Epithelial cell of prostate (primary cell): ENCODE measurements around the gene PKN1.
"Not testable (repeated sequence)": the region's sequence is repeated elsewhere in the genome, so short reads cannot be mapped to it uniquely, and the experiment has no call there.

Experiments
- DNase-seq: peaks from one replicate; pipeline ENCODE4 v3.0.0-alpha.2; 2011; ENCODE audit warnings: low read depth, low spot score
- H3K27ac ChIP-seq: fragments of 450-650 bp; 2 replicates; pipeline ENCODE4 v1.5.1; 2017; ENCODE audit warnings: mild to moderate bottlenecking

The PKN1 gene

DNA sequence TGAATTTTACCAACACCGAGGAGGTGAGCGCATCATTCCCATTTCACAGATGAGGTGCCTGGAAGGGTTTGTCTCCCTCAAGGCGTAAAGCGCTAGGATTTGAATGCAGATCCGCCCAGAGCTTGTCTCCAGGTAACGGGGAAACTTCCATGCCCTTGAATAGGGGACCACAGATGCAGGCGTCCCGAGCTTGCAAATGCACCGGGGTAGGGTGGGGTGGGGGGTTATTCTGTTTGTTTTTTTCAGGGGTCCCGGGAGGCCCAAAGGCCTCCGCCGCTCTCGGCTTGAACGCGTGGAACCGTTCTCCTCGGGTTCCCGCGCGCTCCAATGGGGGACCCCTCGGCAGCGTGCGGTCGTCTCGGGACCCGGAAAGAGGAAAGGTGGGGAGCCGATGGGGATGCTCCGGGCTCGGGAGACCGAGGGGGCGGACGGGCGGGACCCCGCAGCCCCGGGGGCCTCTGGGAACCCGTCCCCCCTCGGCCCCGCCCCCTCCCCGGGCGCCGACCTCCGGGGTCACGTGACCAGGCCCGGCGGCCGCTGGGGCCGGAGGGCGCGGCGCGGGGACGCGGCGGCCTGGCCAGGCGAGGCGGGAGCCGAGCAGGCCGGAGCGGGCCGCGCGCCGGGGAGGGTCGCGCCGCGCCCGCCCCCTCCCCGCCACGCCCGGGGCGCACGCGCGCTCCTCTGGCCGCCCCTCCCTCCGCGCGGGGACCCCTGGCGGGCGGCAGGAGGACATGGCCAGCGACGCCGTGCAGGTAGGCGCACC lies at the start of gene PKN1:
PKN1 (plus strand) TSS at position 516 of the 763 bp plus-strand sequence; CDS start at position 732, 216 bp downstream.
- no peak for DNase-seq
- no peak within 1 kb of the TSS for H3K27ac ChIP-seq

DNA sequence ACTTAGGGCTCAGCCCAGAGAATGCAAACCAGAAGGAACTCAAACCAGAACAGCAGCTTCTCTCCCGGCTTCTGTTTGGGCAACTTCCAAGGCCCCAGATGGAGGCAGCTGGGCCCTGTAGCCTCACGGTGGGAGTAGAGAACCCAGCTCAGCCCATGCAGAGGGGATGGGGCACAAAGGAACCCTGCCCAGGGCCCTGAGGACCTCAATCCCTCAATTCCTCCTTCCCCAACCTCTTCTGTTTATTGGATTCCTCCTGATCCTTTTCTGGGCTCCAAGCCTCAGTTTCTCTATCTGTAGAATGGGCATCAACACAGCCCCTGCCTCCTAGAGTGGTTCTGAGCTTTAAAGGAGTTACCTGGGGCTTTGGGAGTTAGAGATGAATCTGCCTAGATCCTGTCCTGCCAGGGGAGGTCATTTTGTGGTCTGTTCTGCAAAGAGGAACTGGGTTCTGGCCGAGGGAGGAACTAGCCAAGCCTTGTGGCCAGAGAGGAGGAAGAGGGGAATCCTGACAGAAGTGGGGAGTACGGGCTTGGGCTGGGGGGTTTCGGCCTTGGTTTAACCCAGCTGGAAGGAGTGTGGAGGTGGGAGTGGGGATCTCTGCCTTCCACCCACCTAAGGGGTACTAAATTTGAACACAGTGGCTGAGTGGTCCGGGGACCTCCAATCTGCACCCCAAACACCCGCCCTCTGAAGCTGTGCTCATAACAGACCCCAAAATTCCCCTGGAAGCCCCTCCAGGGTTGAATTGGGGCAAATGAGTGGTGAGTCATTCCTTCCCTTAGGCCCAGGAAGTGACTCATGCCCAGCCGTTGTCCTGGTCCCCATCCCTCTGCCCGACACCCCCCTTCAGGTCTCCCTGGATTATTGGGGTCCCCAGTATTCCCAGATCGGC lies 49.2 kb upstream of the PKN1 start:
- DNase-seq: no peak
- H3K27ac ChIP-seq: no peak overlapping the region

DNA sequence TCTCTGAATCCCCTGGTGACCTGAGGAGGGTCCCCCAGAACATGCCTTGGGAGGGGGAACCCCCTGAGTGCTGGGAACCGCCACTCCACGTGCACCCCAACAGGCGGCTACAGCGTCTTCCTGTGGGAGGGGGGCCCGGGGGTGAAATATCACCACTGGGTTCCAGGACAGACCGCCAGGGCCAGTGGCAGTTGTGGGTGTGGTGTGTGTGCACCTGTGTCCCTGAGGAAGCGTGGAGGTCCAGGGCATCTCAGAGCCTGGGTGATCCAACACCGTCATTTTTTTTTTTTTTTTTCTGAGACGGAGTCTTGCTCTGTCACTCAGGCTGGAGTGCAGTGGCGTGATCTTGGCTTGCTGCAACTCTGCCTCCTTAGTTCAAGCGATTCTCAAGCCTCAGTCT lies 47.6 kb upstream of the PKN1 start:
- no peak for DNase-seq
- H3K27ac ChIP-seq: no peak overlapping the region

DNA sequence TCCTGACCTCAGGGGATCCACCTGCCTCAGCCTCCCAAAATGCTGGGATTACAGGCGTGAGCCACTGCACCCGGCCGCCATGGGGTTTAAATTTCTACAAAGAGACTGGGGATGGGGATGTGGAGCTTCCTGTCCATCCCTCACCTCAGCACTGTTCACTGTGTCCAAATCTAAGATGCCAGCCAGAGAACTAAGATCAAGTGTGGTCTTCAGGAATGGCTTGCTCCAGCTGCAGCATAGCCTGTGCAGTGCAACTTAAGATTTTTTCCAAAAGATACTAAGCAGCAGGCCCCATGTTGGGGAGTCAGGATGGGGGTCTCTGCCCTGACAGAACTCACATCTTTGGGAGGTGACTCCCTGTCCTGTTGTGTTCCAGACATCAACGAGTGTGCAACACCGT lies 42.6 kb upstream of the PKN1 start:
- DNase-seq: no peak
- no peak overlapping the region for H3K27ac ChIP-seq

DNA sequence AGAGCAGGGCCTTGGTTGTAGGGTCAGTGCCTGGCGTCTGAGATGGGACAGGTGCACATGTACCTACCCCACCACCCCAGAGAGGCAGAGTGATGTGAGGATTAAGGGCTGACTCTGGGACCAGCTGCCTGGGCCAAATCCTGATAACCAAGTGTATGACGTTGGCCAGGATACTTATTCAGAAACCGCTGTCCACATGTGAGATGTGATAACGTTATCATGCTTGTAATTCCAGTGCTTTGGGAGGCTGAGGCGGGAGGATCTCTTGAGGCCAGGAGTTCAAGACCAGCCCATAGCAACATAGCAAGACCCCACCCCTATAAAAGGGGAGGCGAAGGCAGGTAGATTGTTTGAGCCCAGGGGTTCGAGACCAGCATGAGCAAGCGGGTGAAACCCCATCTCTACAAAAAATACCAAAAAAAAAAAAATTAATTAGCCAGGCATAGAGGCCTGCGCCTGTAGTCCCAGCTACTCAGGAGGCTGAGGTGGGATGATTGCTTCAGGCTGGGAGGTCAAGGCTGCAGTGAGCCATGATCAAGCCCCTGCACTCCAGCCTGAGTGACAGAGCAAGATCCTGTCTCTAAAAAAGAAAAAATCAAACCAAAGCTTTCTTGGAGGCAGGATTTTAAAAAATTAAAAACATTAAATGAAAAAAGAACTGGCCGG lies 41.8 kb upstream of the PKN1 start:
- no peak overlapping the region for H3K27ac ChIP-seq
- no peak for DNase-seq

DNA sequence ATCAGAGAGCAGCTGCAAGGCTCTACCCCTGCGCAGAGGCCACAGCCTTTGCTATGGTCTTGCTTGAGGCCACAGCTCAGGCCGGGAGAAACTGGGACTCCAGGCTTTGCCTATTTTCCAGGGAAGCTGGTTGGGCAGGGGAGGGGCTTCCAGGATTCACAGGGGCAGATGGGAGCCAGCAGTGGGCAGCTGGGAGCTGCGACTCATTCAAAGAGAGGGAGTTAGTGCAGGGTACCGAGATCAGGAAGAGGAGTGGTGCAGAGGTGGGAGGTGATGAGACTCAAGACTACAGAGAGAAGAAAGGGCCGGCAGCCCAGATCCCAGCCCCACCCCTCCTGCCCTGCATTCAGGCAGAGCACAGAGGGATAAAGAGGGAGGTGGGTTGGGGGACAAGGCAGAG lies 39.8 kb upstream of the PKN1 start:
- H3K27ac ChIP-seq: no peak overlapping the region
- no peak for DNase-seq

DNA sequence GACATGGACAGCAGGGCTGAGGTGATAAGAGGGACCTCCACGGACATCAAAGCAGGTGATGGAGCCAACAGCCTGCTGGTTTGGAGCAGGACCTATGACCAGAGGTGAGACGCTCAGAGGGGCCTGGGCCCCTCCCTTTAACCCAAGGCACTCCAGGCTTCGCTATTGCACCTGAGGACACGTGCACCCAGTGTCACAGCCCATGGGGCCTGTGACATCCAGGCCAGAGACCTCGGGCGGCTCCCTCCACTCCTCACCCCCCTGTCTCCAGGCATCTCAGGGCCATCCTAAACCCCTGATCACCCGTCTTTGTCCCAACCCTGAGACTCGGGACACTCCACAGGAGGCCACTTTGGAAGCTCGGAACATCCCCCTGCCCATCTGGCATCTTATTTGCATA lies 38.9 kb upstream of the PKN1 start:
- DNase-seq: no peak
- H3K27ac ChIP-seq: no peak overlapping the region

DNA sequence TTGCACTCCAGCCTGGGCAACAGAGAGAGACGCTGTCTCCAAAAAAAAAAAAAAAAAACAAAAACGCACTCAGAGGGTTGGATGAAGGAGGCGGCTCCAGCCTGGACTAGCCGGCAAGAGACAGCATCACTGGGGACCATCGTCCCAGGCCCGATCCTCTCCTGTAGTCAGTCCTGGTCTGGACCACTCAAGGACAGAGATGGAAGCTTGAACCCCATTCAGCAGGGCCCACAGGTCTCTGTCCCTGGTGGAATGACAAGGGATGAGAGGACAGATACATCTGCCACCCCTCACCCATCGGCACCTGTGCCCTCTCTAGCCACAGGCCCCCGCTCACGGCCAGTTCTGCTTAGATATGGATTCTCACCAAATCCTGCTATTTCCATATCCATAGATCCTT lies 37.8 kb upstream of the PKN1 start:
- H3K27ac ChIP-seq: no peak overlapping the region
- no peak for DNase-seq

DNA sequence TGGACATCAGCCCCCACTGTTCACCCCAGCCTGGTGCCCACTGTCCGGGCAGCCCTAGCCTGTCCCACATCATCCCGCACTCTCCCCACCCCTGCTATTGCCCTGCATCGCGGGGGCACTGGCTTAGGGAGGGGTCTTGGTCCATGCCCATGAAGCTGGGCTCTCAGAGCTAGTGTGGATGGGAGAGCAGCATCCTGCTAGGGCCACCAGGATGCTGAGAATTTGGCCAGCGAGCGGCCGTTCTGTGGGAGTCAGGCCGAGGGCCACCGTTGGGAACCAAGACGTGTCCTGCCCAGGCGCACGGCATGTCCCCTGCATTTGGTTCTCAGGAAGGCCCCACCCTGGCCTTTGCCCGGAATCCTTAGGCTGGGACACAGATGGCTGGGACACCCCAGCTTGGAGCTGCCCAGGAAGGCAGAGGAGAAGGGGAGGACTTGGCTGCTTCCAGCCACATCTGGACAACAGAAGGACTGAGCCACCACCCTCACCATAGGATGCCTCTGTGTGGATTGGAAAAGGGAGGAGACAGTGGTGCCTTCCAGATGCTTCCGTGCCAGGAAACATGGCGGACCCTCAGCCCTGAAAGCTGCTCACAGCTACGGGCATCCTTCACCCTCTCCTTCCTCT lies 37.3 kb upstream of the PKN1 start:
- DNase-seq: no peak
- no peak overlapping the region for H3K27ac ChIP-seq

DNA sequence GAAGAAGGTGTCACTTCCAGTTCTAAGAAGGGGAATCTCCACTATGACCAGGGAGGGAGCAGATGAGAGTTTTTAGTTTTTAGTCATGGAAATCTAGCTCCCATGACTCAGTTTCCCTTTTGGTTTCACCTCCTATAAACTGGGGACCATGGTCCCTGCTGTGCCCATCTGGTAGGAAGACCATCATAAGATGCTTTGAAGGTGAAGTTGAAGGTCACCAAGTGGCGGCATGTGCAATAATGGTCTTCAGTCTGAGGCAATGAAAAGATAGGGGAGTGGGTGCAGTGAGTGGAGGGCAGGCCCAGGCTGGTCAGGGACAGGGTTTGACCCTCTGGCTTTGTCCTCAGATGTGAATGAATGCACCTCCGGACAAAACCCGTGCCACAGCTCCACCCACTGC lies 36.4 kb upstream of the PKN1 start:
- DNase-seq, H3K27ac ChIP-seq: not testable (repeated sequence)

DNA sequence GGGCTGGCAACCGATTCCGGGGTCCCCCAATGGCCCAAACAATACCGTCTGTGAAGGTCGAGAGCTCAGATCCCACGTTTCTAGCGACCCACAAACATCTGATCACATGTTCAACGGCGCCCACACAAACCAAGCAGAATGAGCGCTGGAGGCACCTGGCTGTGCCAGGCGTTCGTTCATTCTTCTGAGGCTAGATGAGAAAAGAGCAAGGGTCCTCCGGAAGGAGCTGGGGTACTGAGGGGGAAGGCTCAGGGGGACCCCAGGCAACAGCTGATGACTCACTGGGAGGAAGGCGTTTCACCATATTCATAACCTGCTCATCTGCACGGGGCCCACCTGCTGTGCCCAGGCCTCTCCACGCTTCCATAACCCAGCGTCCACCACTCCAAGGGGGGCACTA lies 35.9 kb upstream of the PKN1 start:
- DNase-seq, H3K27ac ChIP-seq: not testable (repeated sequence)

DNA sequence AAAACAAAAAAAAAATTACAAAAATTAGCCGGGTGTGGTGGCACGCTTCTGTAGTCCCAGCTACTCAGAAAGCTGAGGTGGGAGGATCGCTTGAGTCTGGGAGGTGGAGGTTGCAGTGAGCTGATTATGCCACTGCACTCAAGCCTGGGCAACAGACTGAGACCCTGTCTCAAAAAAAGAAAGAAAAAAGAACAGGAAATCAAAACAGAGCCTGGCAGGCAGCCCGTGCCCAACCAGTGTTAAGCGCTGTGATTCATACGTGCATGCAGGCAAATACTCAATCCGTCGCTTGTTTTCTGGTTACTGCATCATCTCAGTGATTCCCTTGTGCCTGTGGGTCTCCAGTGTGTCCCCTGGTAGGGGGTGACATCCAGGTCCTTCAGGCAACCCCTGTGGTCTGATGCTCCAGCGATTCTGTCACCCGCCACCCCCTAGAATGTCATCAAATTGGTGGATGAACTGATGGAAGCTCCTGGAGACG lies 32.1 kb upstream of the PKN1 start:
- no peak for DNase-seq
- peak overlapping the region; percentile 56 for H3K27ac ChIP-seq

DNA sequence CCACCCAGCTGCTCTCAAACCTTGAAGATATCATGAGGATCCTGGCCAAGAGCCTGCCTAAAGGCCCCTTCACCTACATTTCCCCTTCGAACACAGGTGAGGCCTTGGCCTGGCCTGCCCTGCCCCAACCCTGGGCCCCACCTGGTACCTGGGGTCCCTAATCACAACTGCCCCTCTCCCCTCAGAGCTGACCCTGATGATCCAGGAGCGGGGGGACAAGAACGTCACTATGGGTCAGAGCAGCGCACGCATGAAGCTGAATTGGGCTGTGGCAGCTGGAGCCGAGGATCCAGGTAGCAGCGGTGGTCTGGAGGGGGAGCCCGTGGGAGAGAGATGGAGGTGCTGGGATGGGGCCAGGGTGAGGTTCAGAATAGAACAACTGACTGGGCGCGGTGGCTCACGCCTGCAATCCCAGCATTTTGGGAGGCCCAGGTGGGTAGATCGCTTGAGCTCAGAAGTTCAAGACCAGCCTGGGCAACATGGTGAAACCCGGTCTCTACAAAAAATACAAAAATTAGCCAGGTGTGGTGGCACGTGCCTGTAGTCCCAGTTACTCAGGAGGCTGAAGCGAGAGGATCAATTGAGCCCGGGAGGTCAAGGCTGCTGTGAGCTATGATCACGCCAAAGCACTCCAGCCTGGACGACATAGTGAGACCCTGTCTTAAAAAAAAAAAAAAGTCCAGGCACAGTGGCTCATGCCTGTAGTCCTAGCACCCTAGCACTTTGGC lies 31.5 kb upstream of the PKN1 start:
- peak overlapping the region; percentile 56 for H3K27ac ChIP-seq

DNA sequence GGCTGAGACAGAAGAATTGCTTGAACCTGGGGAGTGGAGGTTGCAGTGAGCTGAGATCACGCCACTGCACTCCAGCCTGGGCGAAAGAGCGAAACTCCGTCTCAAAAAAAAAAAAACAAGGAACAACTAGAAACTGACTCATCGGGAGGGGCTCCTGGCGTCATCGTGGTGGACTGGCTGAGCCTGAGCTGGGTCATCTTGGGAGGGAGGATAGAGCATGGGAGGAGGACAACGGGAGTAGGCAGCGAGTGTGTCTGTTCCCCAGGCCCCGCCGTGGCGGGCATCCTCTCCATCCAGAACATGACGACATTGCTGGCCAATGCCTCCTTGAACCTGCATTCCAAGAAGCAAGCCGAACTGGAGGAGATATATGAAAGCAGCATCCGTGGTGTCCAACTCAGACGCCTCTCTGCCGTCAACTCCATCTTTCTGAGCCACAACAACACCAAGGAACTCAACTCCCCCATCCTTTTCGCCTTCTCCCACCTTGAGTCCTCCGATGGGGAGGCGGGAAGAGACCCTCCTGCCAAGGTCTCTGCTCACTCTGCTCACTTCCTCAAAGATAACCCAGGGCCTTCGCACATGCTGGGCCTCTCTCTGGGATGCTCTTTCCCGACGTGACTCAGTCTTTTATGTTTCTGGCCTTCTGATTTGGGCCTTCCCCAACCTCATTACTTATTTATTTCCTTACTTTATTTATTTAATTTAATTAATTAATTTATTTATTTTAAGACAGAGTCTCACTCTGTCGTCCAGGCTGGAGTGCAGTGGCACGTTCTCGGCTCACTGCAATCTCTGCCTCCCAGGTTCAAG lies 30.6 kb upstream of the PKN1 start:
- peak overlapping the region; percentile 56 for H3K27ac ChIP-seq
- peak; percentile 65 for DNase-seq

More for the DNA sequence above, 31.5 kb upstream of the PKN1 start:
- no peak for DNase-seq

DNA sequence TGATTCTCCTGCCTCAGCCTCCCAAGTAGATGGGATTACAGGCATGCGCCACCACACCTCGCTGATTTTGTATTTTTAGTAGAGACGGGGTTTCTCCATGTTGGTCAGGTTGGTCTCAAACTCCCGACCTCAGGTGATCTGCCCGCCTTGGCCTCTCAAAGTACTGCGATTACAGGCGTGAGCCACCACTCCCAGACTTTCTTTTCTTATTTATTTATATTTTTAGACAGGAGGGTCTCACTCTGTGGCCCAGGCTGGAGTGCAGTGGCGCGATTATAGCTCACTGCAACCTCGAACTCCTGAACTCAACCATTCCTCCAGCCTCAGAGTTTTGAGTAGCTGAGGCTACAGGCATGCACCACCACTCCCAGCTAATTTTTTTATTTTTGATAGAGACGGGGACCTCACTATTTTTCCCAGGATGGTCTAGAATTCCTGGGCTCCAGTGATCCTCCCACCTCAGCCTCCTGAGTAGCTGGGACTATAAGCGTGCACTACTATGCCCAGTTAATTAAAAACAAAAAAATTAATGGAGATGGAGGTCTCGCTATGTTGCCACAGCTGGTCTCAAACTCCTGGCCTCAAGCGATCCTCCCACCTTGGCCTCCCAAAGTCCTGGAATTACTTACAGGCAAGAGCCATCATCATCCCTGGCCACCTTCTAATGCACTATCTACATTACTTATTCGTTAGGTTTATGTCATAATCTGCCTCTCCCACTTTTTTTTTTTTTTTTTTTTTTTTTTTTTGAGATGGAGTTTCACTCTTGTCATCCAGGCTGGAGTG lies 29.8 kb upstream of the PKN1 start:
- H3K27ac ChIP-seq, DNase-seq: not testable (repeated sequence)

DNA sequence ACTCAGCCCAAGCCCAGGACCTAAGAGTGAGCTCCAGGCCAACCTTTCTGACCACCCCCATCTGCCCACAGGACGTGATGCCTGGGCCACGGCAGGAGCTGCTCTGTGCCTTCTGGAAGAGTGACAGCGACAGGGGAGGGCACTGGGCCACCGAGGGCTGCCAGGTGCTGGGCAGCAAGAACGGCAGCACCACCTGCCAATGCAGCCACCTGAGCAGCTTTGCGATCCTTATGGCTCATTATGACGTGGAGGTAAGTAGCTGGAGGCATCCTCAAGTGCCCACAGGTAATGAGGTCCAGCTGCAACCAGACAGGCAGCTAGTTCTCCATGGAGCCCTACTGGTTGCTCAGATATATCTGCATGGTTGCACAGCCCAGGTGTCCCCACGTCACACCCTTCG lies 28.8 kb upstream of the PKN1 start:
- no peak overlapping the region for H3K27ac ChIP-seq
- no peak for DNase-seq

DNA sequence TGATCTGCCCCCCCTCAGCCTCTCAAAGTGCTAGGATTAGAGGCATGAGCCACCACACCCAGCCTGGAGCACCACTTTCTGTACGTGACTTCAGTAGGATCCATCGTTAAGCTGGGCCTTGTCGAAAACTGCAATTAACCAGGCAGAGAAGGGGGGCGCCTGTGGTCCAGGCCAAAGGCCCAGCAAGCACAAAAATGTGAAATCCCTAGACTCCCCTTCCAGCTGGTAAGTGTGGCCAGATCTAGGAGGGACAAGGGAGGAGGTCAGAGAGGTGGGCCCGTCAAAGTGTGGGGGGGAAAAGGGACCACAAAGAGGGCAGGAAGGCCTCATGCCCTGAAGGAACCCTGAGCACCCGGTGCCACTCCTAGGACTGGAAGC lies 27.7 kb upstream of the PKN1 start:
- DNase-seq: no peak

More for the DNA sequence above, 27.7 kb upstream of the PKN1 start:
- H3K27ac ChIP-seq: no peak overlapping the region
